HG03066 (cell line): ENCODE measurements around the gene ZP3.
"Not testable (repeated sequence)": the region's sequence is repeated elsewhere in the genome, so short reads cannot be mapped to it uniquely, and the experiment has no call there.

Experiments used
- ATAC-seq: cut with Tn5 transposase; IDR thresholded peaks from one replicate; pipeline ENCODE4 v1.9.1; 2021; ENCODE audit warnings: low read depth; ENCODE audit not compliant: unreplicated experiment

The ZP3 gene

GRCh38 chr7:76480403-76481253, 55.9 kb downstream of the ZP3 start:
- not testable (repeated sequence) for ATAC-seq

- not testable (repeated sequence) for ATAC-seq
Measured at GRCh38 chr7:76482660-76483059, 57.9 kb downstream of the ZP3 start.

GRCh38 chr7:76483081-76483480, 58.3 kb downstream of the ZP3 start:
- not testable (repeated sequence) for ATAC-seq

- not testable (repeated sequence) for ATAC-seq
Measured at GRCh38 chr7:76484456-76484855, 59.7 kb downstream of the ZP3 start.

GRCh38 chr7:76485822-76486610, 61.3 kb downstream of the ZP3 start:
- ATAC-seq, result not testable (repeated sequence)

- peak; percentile 99 for ATAC-seq
Measured at GRCh38 chr7:76486618-76487017, 61.9 kb downstream of the ZP3 start.

- not testable (repeated sequence) for ATAC-seq
Measured at GRCh38 chr7:76487969-76488368, 63.2 kb downstream of the ZP3 start.
